ENCODE results near the gene EIF5AL1.
"Not testable (repeated sequence)": the region's sequence is repeated elsewhere in the genome, so short reads cannot be mapped to it uniquely, and the experiment has no call there.

Gene EIF5AL1

GRCh38 chr10:79495791-79496190 is 16.5 kb upstream of the EIF5AL1 start:
- Mint-ChIP-seq H3K4me1 (no peaks in the 10 kb centered on the region), H3K27ac (no peak overlapping the region), H3K9me3 (no peaks in the 10 kb centered on the region), H3K36me3 (no peaks in the 10 kb centered on the region), H3K27me3 (peaks cover 1% of the 10 kb centered on the region), H3K4me3 (no peak overlapping the region)

- Mint-ChIP-seq H3K4me1 (no peaks in the 10 kb centered on the region), H3K36me3 (no peaks in the 10 kb centered on the region), H3K27me3 (peaks cover 1% of the 10 kb centered on the region), H3K4me3 (no peak overlapping the region), H3K27ac (no peak overlapping the region), H3K9me3 (no peaks in the 10 kb centered on the region)
Measured at GRCh38 chr10:79496896-79497295, 15.4 kb upstream of the EIF5AL1 start.

- no peaks in the 10 kb centered on the region for H3K4me1 Mint-ChIP-seq
- H3K27me3 Mint-ChIP-seq: peaks cover 4% of the 10 kb centered on the region
- H3K36me3 Mint-ChIP-seq: no peaks in the 10 kb centered on the region
- H3K4me3 Mint-ChIP-seq: no peak overlapping the region
- no peaks in the 10 kb centered on the region for H3K9me3 Mint-ChIP-seq
- H3K27ac Mint-ChIP-seq: no peak overlapping the region
Measured at GRCh38 chr10:79498291-79498829, 14.0 kb upstream of the EIF5AL1 start.

- Mint-ChIP-seq H3K27me3 (peaks cover 7% of the 10 kb centered on the region), H3K4me1 (no peaks in the 10 kb centered on the region), H3K4me3 (no peak overlapping the region), H3K27ac (no peak overlapping the region), H3K36me3 (no peaks in the 10 kb centered on the region), H3K9me3 (no peaks in the 10 kb centered on the region)
Measured at GRCh38 chr10:79502561-79503309, 9.6 kb upstream of the EIF5AL1 start.

GRCh38 chr10:79503787-79504186 is 8.5 kb upstream of the EIF5AL1 start:
- H3K9me3 Mint-ChIP-seq, H3K36me3 Mint-ChIP-seq, H3K4me1 Mint-ChIP-seq, H3K4me3 Mint-ChIP-seq, H3K27me3 Mint-ChIP-seq, H3K27ac Mint-ChIP-seq: not testable (repeated sequence)

GRCh38 chr10:79504483-79504882 is 7.8 kb upstream of the EIF5AL1 start:
- H3K9me3 Mint-ChIP-seq, H3K4me3 Mint-ChIP-seq, H3K36me3 Mint-ChIP-seq, H3K27me3 Mint-ChIP-seq, H3K27ac Mint-ChIP-seq, H3K4me1 Mint-ChIP-seq: not testable (repeated sequence)

GRCh38 chr10:79505328-79505727 is 7.0 kb upstream of the EIF5AL1 start:
- H3K9me3 Mint-ChIP-seq, H3K36me3 Mint-ChIP-seq, H3K4me3 Mint-ChIP-seq, H3K4me1 Mint-ChIP-seq, H3K27me3 Mint-ChIP-seq, H3K27ac Mint-ChIP-seq: not testable (repeated sequence)

GRCh38 chr10:79505829-79506228 is 6.5 kb upstream of the EIF5AL1 start:
- H3K27ac Mint-ChIP-seq: no peak overlapping the region
- no peaks in the 10 kb centered on the region for H3K4me1 Mint-ChIP-seq
- H3K36me3 Mint-ChIP-seq: no peaks in the 10 kb centered on the region
- no peak overlapping the region for H3K4me3 Mint-ChIP-seq
- H3K27me3 Mint-ChIP-seq: peaks cover 7% of the 10 kb centered on the region
- no peaks in the 10 kb centered on the region for H3K9me3 Mint-ChIP-seq

GRCh38 chr10:79507440-79508167 is 4.7 kb upstream of the EIF5AL1 start:
- Mint-ChIP-seq H3K27ac (no peak overlapping the region), H3K36me3 (no peaks in the 10 kb centered on the region), H3K9me3 (no peaks in the 10 kb centered on the region), H3K4me1 (no peaks in the 10 kb centered on the region), H3K27me3 (peaks cover 9% of the 10 kb centered on the region), H3K4me3 (no peak overlapping the region)

- not testable (repeated sequence) for H3K36me3 Mint-ChIP-seq, H3K27ac Mint-ChIP-seq, H3K27me3 Mint-ChIP-seq, H3K4me3 Mint-ChIP-seq, H3K4me1 Mint-ChIP-seq, H3K9me3 Mint-ChIP-seq
Measured at GRCh38 chr10:79508245-79508644, 4.1 kb upstream of the EIF5AL1 start.

GRCh38 chr10:79509306-79509933 is 2.9 kb upstream of the EIF5AL1 start:
- not testable (repeated sequence) for H3K4me3 Mint-ChIP-seq, H3K9me3 Mint-ChIP-seq, H3K4me1 Mint-ChIP-seq, H3K27ac Mint-ChIP-seq, H3K36me3 Mint-ChIP-seq, H3K27me3 Mint-ChIP-seq

- H3K4me1 Mint-ChIP-seq, H3K27me3 Mint-ChIP-seq, H3K4me3 Mint-ChIP-seq, H3K27ac Mint-ChIP-seq, H3K36me3 Mint-ChIP-seq, H3K9me3 Mint-ChIP-seq: not testable (repeated sequence)
Measured at GRCh38 chr10:79509934-79510508, 2.3 kb upstream of the EIF5AL1 start.

GRCh38 chr10:79516532-79517205 is 4.3 kb downstream of the EIF5AL1 start:
- not testable (repeated sequence) for H3K4me3 Mint-ChIP-seq, H3K27ac Mint-ChIP-seq, H3K9me3 Mint-ChIP-seq, H3K36me3 Mint-ChIP-seq, H3K27me3 Mint-ChIP-seq, H3K4me1 Mint-ChIP-seq

- H3K27ac Mint-ChIP-seq, H3K36me3 Mint-ChIP-seq: not testable (repeated sequence)
Measured at GRCh38 chr10:79517567-79517966, 5.2 kb downstream of the EIF5AL1 start.

GRCh38 chr10:79521751-79522150 is 9.4 kb downstream of the EIF5AL1 start:
- not testable (repeated sequence) for H3K36me3 Mint-ChIP-seq, H3K9me3 Mint-ChIP-seq, H3K4me1 Mint-ChIP-seq, H3K4me3 Mint-ChIP-seq, H3K27me3 Mint-ChIP-seq, H3K27ac Mint-ChIP-seq

More at GRCh38 chr10:79517567-79517966, 5.2 kb downstream of the EIF5AL1 start:
- not testable (repeated sequence) for H3K27me3 Mint-ChIP-seq, H3K9me3 Mint-ChIP-seq, H3K4me3 Mint-ChIP-seq, H3K4me1 Mint-ChIP-seq

Data from activated naive CD4-positive, alpha-beta T cell treated with anti-CD3 and anti-CD28 coated beads, Interleukin-2, amount 50 U/mL, for 24 hours (primary cell).